Measurements from ENCODE around the gene FBXO34.
A peak's percentile ranks its signal among the peaks of the same experiment; 100 is the strongest.

The FBXO34 gene

DNA sequence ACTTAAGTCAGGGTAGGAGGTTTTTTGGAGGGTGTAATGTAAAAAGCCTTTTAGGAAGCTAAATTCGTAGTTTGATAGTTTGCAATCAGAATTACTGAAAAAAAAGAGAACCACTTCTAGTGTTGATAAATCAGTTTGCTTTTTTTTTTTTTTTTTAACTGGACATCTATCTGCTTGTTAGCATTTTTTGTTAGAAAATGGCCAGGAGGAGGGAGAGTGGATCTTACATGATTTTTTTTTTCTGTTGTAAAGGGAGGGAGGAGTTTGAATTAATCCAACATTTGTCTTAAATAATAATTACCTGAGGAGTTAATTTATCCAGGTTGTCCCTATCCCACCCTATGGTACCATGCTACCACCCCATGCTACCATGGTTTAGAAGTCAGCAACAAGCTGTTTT lies 1.2 kb downstream of the FBXO34 start:
- no peak for DNase-seq (ENCODE audit: low read depth)

GRCh38 chr14:55272922-55273321 lies 1.7 kb downstream of the FBXO34 start:
- no peak for DNase-seq (ENCODE audit: low read depth)

DNA sequence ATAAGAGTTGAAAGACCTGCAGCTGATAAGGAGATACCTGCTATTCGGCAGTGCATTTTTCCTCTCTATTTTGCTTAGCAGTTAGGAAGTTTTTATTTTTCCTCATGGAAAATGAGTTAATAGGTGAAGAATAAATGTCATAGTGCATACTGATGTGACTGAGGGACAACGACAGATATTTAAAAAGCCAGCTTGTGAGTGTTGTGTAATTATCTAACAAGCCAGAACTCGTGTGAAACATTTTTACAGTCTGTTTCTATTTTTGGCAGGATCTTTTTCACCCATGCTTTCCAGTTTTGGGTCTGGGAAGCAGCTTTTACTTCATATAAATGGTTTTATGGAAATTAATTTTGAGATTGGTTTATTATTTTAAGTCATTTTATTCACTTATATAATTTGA lies 2.9 kb downstream of the FBXO34 start:
- no peak for DNase-seq (ENCODE audit: low read depth)

GRCh38 chr14:55274751-55275150 lies 3.5 kb downstream of the FBXO34 start:
- peak; percentile 27 for DNase-seq (ENCODE audit: low read depth)

GRCh38 chr14:55276736-55277135 lies 5.5 kb downstream of the FBXO34 start:
- no peak for DNase-seq (ENCODE audit: low read depth)

GRCh38 chr14:55277972-55278740 lies 6.9 kb downstream of the FBXO34 start:
- DNase-seq (ENCODE audit: low read depth): no peak

- DNase-seq (ENCODE audit: low read depth): no peak
These were observed 8.2 kb downstream of the FBXO34 start for GRCh38 chr14:55279384-55279783.

- no peak for DNase-seq (ENCODE audit: low read depth)
These were observed 10.2 kb downstream of the FBXO34 start for GRCh38 chr14:55281316-55281839.

GRCh38 chr14:55285048-55285652 lies 13.9 kb downstream of the FBXO34 start:
- no peak for DNase-seq (ENCODE audit: low read depth)

- DNase-seq (ENCODE audit: low read depth): no peak
These were observed 17.2 kb downstream of the FBXO34 start for GRCh38 chr14:55288439-55288838.

- no peak for DNase-seq (ENCODE audit: low read depth)
These were observed 20.4 kb downstream of the FBXO34 start for GRCh38 chr14:55291480-55292081.

- no peak for DNase-seq (ENCODE audit: low read depth)
These were observed 23.4 kb downstream of the FBXO34 start for GRCh38 chr14:55294603-55295002.

GRCh38 chr14:55297611-55298499 lies 26.6 kb downstream of the FBXO34 start:
- DNase-seq (ENCODE audit: low read depth): no peak

DNA sequence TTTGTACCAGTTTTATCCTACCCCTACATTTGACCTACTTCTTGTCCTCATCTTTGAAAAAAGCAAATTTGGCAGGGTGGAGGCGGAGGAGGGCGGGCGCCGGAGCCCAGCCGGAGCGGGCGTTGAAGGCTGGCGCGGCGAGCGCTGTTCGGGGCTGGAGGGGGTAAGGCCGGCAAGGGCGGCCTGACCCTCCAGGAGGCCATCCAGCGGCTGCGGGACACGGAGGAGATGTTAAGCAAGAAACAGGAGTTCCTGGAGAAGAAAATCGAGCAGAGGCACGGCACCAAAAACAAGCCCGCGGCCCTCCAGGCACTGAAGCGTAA lies 27.2 kb downstream of the FBXO34 start:
- no peak for DNase-seq (ENCODE audit: low read depth)

- no peak for DNase-seq (ENCODE audit: low read depth)
These were observed 30.4 kb downstream of the FBXO34 start for GRCh38 chr14:55301437-55302121.

GRCh38 chr14:55302367-55303124 lies 31.3 kb downstream of the FBXO34 start:
- no peak for DNase-seq (ENCODE audit: low read depth)

GRCh38 chr14:55303125-55303499 lies 31.9 kb downstream of the FBXO34 start:
- DNase-seq (ENCODE audit: low read depth): no peak

DNA sequence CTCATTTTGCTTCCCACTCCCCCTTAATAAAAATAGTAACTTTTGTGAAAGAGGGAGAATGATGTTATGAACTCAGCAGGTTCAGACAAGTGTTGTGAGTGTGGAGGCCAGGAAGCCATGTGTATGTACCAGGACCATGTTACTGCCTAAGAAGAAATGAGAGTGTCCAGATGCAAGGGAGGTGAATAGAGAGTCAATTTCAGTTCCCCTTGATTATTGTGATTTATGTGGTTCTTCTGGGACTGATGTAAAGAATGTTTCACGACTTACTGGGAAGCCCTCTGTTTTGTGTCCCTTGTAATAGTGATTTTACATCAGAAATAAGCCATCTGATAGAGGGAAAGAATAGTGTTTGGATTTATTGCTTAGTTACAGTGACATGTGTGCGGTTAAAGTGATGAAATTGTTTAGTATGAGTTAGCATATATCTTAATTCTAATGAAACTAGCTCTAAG lies 32.5 kb downstream of the FBXO34 start:
- DNase-seq (ENCODE audit: low read depth): no peak

- no peak for DNase-seq (ENCODE audit: low read depth)
These were observed 35.8 kb downstream of the FBXO34 start for GRCh38 chr14:55306938-55307589.

- no peak for DNase-seq (ENCODE audit: low read depth)
These were observed 37.9 kb downstream of the FBXO34 start for GRCh38 chr14:55309154-55309553.

All from HS-27A (cell line).